Measurements from ENCODE around the gene U2AF2.

The U2AF2 gene

GRCh38 chr19:55615543-55616394 is 39.1 kb upstream of the U2AF2 start:
- no peak for DNase-seq (ENCODE audit: low read depth)
- H3K4me3 ChIP-seq (ENCODE audit: low read depth, low read length): no peak overlapping the region
- no peak for TF ChIP-seq CTCF (IDR thresholded peaks at IDR 0.05; ENCODE audit: insufficient read depth, low read depth, low read length, missing control alignments)

GRCh38 chr19:55616395-55616875 is 38.4 kb upstream of the U2AF2 start:
- TF ChIP-seq CTCF (IDR thresholded peaks at IDR 0.05; ENCODE audit: insufficient read depth, low read depth, low read length, missing control alignments): no peak
- no peak overlapping the region for H3K4me3 ChIP-seq (ENCODE audit: low read depth, low read length)
- no peak for DNase-seq (ENCODE audit: low read depth)

GRCh38 chr19:55617426-55617825 is 37.4 kb upstream of the U2AF2 start:
- no peak for DNase-seq (ENCODE audit: low read depth)
- no peak overlapping the region for H3K4me3 ChIP-seq (ENCODE audit: low read depth, low read length)
- no peak for TF ChIP-seq CTCF (IDR thresholded peaks at IDR 0.05; ENCODE audit: insufficient read depth, low read depth, low read length, missing control alignments)

- TF ChIP-seq CTCF (IDR thresholded peaks at IDR 0.05; ENCODE audit: insufficient read depth, low read depth, low read length, missing control alignments): no peak
- H3K4me3 ChIP-seq (ENCODE audit: low read depth, low read length): no peak overlapping the region
- no peak for DNase-seq (ENCODE audit: low read depth)
Measured at GRCh38 chr19:55618426-55618825, 36.4 kb upstream of the U2AF2 start.

- TF ChIP-seq CTCF (IDR thresholded peaks at IDR 0.05; ENCODE audit: insufficient read depth, low read depth, low read length, missing control alignments): no peak
- H3K4me3 ChIP-seq (ENCODE audit: low read depth, low read length): no peak overlapping the region
- no peak for DNase-seq (ENCODE audit: low read depth)
Measured at GRCh38 chr19:55619286-55619685, 35.5 kb upstream of the U2AF2 start.

DNA sequence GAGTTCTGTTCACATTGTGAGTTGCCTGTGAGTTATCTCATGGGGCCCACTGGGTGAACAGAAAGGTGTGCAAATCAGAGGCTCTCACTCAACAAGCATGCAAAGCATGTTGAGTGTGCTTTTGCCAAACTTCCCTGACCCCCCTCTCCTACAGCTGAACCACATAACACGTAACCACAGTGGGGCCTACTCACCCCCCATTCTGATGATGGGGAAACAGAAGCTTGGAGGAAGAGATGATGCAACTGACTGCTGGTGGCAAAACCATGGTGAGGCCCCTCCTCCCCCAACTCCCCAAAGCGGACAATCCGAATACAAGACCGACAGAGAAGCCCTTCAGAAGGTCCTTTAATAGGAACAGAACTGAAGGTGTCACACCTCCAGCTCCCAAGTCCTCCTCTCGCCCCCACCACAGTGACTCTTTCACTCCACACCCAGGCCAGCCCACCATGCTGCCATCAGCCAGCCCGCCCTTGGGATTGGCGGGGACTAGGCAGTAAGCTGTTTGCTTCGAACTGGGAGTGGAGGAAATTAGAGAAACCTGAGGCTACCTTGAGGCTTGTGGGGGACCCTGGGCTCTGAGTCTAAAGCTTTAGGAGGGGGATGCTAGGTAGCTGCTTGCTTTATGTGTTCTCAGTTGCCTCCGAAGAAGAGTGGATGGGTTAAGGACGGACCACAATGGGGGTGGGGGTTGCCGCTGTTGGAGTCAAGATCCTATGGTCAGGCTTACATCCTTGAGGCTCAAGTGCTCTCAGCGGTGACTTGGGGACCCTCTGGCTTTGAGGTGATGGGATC is 34.2 kb upstream of the U2AF2 start:
- no peak for TF ChIP-seq CTCF (IDR thresholded peaks at IDR 0.05; ENCODE audit: insufficient read depth, low read depth, low read length, missing control alignments)
- DNase-seq (ENCODE audit: low read depth): no peak
- no peak overlapping the region for H3K4me3 ChIP-seq (ENCODE audit: low read depth, low read length)
